Endothelial cell (in vitro differentiated cells): ENCODE results near the gene NDP. TPM values are rescaled to one million over a fixed set of nuclear protein-coding genes. Genes with fewer than 3 reads are reported as not detected.

Experiments
- DNase-seq: peaks from one replicate; pipeline ENCODE4 v3.0.0; 2021; ENCODE audit warnings: low spot score
- H3K27ac Mint-ChIP-seq: one replicate; pipeline ENCODE4 v1.8.0; 2021; ENCODE audit warnings: mixed read lengths, inconsistent platforms; ENCODE audit not compliant: unreplicated experiment
- H3K27me3 Mint-ChIP-seq: one replicate; pipeline ENCODE4 v1.8.0; 2021; ENCODE audit warnings: mild to moderate bottlenecking, moderate library complexity, mixed read lengths, inconsistent platforms; ENCODE audit not compliant: unreplicated experiment
- H3K36me3 Mint-ChIP-seq: one replicate; pipeline ENCODE4 v1.8.0; 2021; ENCODE audit warnings: mild to moderate bottlenecking, low read depth, mixed read lengths, inconsistent platforms; ENCODE audit not compliant: unreplicated experiment
- H3K4me1 Mint-ChIP-seq: one replicate; pipeline ENCODE4 v1.8.0; 2021; ENCODE audit warnings: mild to moderate bottlenecking, mixed read lengths, inconsistent platforms; ENCODE audit not compliant: unreplicated experiment
- H3K4me3 Mint-ChIP-seq: one replicate; pipeline ENCODE4 v1.8.0; 2021; ENCODE audit warnings: mild to moderate bottlenecking, mixed read lengths, inconsistent platforms; ENCODE audit not compliant: unreplicated experiment
- H3K9me3 Mint-ChIP-seq: one replicate; pipeline ENCODE4 v1.8.0; 2021; ENCODE audit warnings: mixed read lengths, inconsistent platforms; ENCODE audit not compliant: unreplicated experiment
- total RNA-seq: library from RNA; stranded (reverse); fragmentation: NEBNext Ultra II Directional; extraction: Animal tissue kit (Norgen Biotek cat#: 25700); gene quantifications from one replicate; pipeline ENCODE4 v1.2.1, GENCODE V29; 2021; ENCODE audit not compliant: unreplicated experiment
- TF ChIP-seq, protein P1 (sequence below): fragments of 200-600 bp; sonication (generic); IDR thresholded peaks from one replicate; pipeline ENCODE4 v1.5.0; 2021; ENCODE audit warnings: antibody characterized with exemption; ENCODE audit not compliant: unreplicated experiment

The NDP gene
- total RNA-seq, 1 donor from 2014 or later = not detected

- Mint-ChIP-seq H3K9me3 (no peaks in the 10 kb centered on the region), H3K4me3 (no peak overlapping the region), H3K27me3 (no peaks in the 10 kb centered on the region), H3K36me3 (no peaks in the 10 kb centered on the region), H3K4me1 (no peaks in the 10 kb centered on the region), H3K27ac (no peak overlapping the region)
- no peak for DNase-seq
- TF ChIP-seq, protein P1, sequence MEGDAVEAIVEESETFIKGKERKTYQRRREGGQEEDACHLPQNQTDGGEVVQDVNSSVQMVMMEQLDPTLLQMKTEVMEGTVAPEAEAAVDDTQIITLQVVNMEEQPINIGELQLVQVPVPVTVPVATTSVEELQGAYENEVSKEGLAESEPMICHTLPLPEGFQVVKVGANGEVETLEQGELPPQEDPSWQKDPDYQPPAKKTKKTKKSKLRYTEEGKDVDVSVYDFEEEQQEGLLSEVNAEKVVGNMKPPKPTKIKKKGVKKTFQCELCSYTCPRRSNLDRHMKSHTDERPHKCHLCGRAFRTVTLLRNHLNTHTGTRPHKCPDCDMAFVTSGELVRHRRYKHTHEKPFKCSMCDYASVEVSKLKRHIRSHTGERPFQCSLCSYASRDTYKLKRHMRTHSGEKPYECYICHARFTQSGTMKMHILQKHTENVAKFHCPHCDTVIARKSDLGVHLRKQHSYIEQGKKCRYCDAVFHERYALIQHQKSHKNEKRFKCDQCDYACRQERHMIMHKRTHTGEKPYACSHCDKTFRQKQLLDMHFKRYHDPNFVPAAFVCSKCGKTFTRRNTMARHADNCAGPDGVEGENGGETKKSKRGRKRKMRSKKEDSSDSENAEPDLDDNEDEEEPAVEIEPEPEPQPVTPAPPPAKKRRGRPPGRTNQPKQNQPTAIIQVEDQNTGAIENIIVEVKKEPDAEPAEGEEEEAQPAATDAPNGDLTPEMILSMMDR = no peak
Measured at GRCh38 chrX:44003975-44004374, 30.8 kb upstream of the NDP start.

- H3K4me3 Mint-ChIP-seq = no peak overlapping the region
- H3K36me3 Mint-ChIP-seq = no peaks in the 10 kb centered on the region
- H3K4me1 Mint-ChIP-seq = no peaks in the 10 kb centered on the region
- no peaks in the 10 kb centered on the region for H3K27me3 Mint-ChIP-seq
- no peak overlapping the region for H3K27ac Mint-ChIP-seq
- no peak for DNase-seq
- no peaks in the 10 kb centered on the region for H3K9me3 Mint-ChIP-seq
- TF ChIP-seq, protein P1 = no peak
Measured at GRCh38 chrX:44002567-44002966, 29.4 kb upstream of the NDP start.

- no peaks in the 10 kb centered on the region for H3K4me1 Mint-ChIP-seq
- DNase-seq = no peak
- no peak overlapping the region for H3K27ac Mint-ChIP-seq
- H3K27me3 Mint-ChIP-seq = no peaks in the 10 kb centered on the region
- TF ChIP-seq, protein P1 = no peak
- no peak overlapping the region for H3K4me3 Mint-ChIP-seq
- H3K9me3 Mint-ChIP-seq = no peaks in the 10 kb centered on the region
- H3K36me3 Mint-ChIP-seq = no peaks in the 10 kb centered on the region
Measured at GRCh38 chrX:43998374-43998773, 25.2 kb upstream of the NDP start.

GRCh38 chrX:43996491-43996890 is 23.3 kb upstream of the NDP start:
- Mint-ChIP-seq H3K36me3 (no peaks in the 10 kb centered on the region), H3K27ac (no peak overlapping the region), H3K27me3 (no peaks in the 10 kb centered on the region), H3K9me3 (no peaks in the 10 kb centered on the region), H3K4me1 (no peaks in the 10 kb centered on the region), H3K4me3 (no peak overlapping the region)
- TF ChIP-seq, protein P1 = no peak
- DNase-seq = no peak

- no peak for DNase-seq
- H3K27ac Mint-ChIP-seq = no peak overlapping the region
- no peak overlapping the region for H3K4me3 Mint-ChIP-seq
- TF ChIP-seq, protein P1 = no peak
- no peaks in the 10 kb centered on the region for H3K9me3 Mint-ChIP-seq
- no peaks in the 10 kb centered on the region for H3K4me1 Mint-ChIP-seq
- no peaks in the 10 kb centered on the region for H3K36me3 Mint-ChIP-seq
- H3K27me3 Mint-ChIP-seq = no peaks in the 10 kb centered on the region
Measured at GRCh38 chrX:43986083-43986482, 12.9 kb upstream of the NDP start.
